ENCODE measurements around the gene MCAT. TPM values are rescaled to one million over a fixed set of nuclear protein-coding genes. Genes with fewer than 3 reads are reported as not detected.

Gene MCAT
- total RNA-seq, 1 donor from 2014 or later: 4.6 TPM

GRCh38 chr22:43126501-43127165 lies 16.6 kb downstream of the MCAT start:
- DNase-seq (ENCODE audit: low spot score in 2 of 2): no peak
- intact Hi-C loops (cut with DNase I): no loop called here
- Histone ChIP-seq H3K27ac (no peak overlapping the region), H3K36me3 (no peaks in the 10 kb centered on the region), H3K4me3 (no peak overlapping the region), H3K27me3 (no peaks in the 10 kb centered on the region), H3K9me3 (no peaks in the 10 kb centered on the region), H3K4me1 (peaks cover 0 to under 1% of the 10 kb centered on the region in 2 donors)
- TF ChIP-seq CTCF (IDR thresholded peaks at IDR 0.05): no peak

GRCh38 chr22:43118953-43119458 lies 24.2 kb downstream of the MCAT start:
- H3K9me3 ChIP-seq: no peaks in the 10 kb centered on the region
- H3K4me3 ChIP-seq: no peak overlapping the region
- no peak for TF ChIP-seq CTCF (IDR thresholded peaks at IDR 0.05)
- no peaks in the 10 kb centered on the region for H3K4me1 ChIP-seq
- no peak overlapping the region for H3K27ac ChIP-seq
- no peaks in the 10 kb centered on the region for H3K36me3 ChIP-seq
- H3K27me3 ChIP-seq: no peaks in the 10 kb centered on the region
- intact Hi-C loops (cut with DNase I): no loop called here
- no peak for DNase-seq (ENCODE audit: low spot score in 2 of 2)

GRCh38 chr22:43118024-43118849 lies 25.0 kb downstream of the MCAT start:
- intact Hi-C loops (cut with DNase I): no loop called here
- H3K4me1 ChIP-seq: no peaks in the 10 kb centered on the region
- DNase-seq (ENCODE audit: low spot score in 2 of 2): no peak
- H3K27ac ChIP-seq: no peak overlapping the region
- H3K9me3 ChIP-seq: no peaks in the 10 kb centered on the region
- no peaks in the 10 kb centered on the region for H3K27me3 ChIP-seq
- H3K4me3 ChIP-seq: no peak overlapping the region
- no peaks in the 10 kb centered on the region for H3K36me3 ChIP-seq
- no peak for TF ChIP-seq CTCF (IDR thresholded peaks at IDR 0.05)

- Histone ChIP-seq H3K4me1 (no peaks in the 10 kb centered on the region), H3K27ac (no peak overlapping the region), H3K27me3 (peaks cover under 1% of the 10 kb centered on the region), H3K4me3 (no peak overlapping the region), H3K36me3 (no peaks in the 10 kb centered on the region), H3K9me3 (no peaks in the 10 kb centered on the region)
- intact Hi-C loops (cut with DNase I): no loop called here
- DNase-seq (ENCODE audit: low spot score in 2 of 2): no peak
- TF ChIP-seq CTCF (IDR thresholded peaks at IDR 0.05): no peak
Measured at GRCh38 chr22:43116932-43117331, 26.3 kb downstream of the MCAT start.

- DNase-seq (ENCODE audit: low spot score in 2 of 2): no peak
- TF ChIP-seq CTCF (IDR thresholded peaks at IDR 0.05): no peak
- Histone ChIP-seq H3K27me3 (peaks cover 18% of the 10 kb centered on the region), H3K27ac (no peak overlapping the region), H3K36me3 (no peaks in the 10 kb centered on the region), H3K4me3 (no peak overlapping the region), H3K9me3 (no peaks in the 10 kb centered on the region), H3K4me1 (peaks cover 10% of the 10 kb centered on the region in 2 donors)
- intact Hi-C loops (cut with DNase I): no loop called here
Measured at GRCh38 chr22:43114958-43115357, 28.2 kb downstream of the MCAT start.
